Lower lobe of right lung (tissue), 2 donors: ENCODE data around the gene ZNF343. TPM values are rescaled to one million over a fixed set of nuclear protein-coding genes. Genes with fewer than 3 reads are reported as not detected.
A peak's percentile ranks its signal among the peaks of the same experiment; 100 is the strongest.

ENCODE experiments used
- ATAC-seq, 2 donors: fragments of 200-7000 bp; cut with Tn5 transposase; one replicate each; pipeline ENCODE4 v1.9.1; 2020 to 2022; ENCODE audit warnings: mild to moderate bottlenecking in 2 of 2, moderate library complexity in 2 of 2
- DNase-seq: peaks from one replicate; pipeline ENCODE4 v3.0.0-alpha.2; 2020
- H3K27ac ChIP-seq: fragments of 200-600 bp; one replicate; pipeline ENCODE4 v1.8.0; 2022
- H3K27me3 ChIP-seq: fragments of 200-600 bp; one replicate; pipeline ENCODE4 v1.8.0; 2022; ENCODE audit warnings: low read depth
- H3K36me3 ChIP-seq: fragments of 200-600 bp; one replicate; pipeline ENCODE4 v1.8.0; 2022; ENCODE audit warnings: mild to moderate bottlenecking
- H3K4me1 ChIP-seq: fragments of 200-600 bp; one replicate; pipeline ENCODE4 v1.8.0; 2022
- H3K4me3 ChIP-seq: fragments of 200-600 bp; one replicate; pipeline ENCODE4 v1.8.0; 2022; ENCODE audit warnings: mild to moderate bottlenecking
- H3K9me3 ChIP-seq: fragments of 200-600 bp; one replicate; pipeline ENCODE4 v1.8.0; 2022
- intact Hi-C: fragments of 100-400 bp; cut with DNase I; formaldehyde crosslinking; loops from one replicate; pipeline ENCODE4 v1.11.0; 2022
- total RNA-seq: library from RNA; stranded (reverse); fragmentation: NEBNext Ultra II Directional; extraction: Animal tissue kit (Norgen Biotek cat#: 25700); gene quantifications from one replicate; pipeline ENCODE4 v1.2.1, GENCODE V29; 2021
- TF ChIP-seq, protein P1 (sequence below): fragments of 200-600 bp; IDR thresholded peaks from one replicate; pipeline ENCODE4 v1.8.0; 2022; ENCODE audit warnings: antibody characterized with exemption, mild to moderate bottlenecking
- donor health status: DM: no; HTN: yes; CAD: no; lungs with severe emphysema.

Gene ZNF343
- total RNA-seq, 1 donor from 2014 or later = 8.8 TPM

DNA sequence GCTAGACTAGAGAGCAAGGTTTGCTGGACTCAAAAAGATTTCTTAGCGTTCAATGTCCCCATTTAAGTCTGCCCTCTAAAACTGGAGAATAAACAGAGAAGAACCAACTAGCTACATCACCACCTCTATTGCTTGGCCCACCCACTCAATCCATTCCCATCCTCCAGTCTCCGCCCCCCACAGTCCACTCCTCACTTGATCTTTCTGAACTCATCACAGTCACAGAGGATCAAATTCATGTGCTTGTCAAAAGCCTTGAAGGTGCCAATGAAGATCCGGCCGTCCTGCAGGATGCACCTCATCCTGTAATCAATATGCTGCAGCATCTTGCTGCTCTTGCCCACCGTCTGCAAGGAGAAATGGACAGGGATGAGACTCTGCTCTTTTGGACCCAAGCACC is 41.3 kb downstream of the ZNF343 start:
- H3K27ac ChIP-seq = no peak overlapping the region
- H3K36me3 ChIP-seq = peaks cover 60% of the 10 kb centered on the region
- H3K9me3 ChIP-seq = no peaks in the 10 kb centered on the region
- DNase-seq (no peak), ATAC-seq (no peak)
- H3K4me1 ChIP-seq = peaks cover 23% of the 10 kb centered on the region
- TF ChIP-seq, protein P1, sequence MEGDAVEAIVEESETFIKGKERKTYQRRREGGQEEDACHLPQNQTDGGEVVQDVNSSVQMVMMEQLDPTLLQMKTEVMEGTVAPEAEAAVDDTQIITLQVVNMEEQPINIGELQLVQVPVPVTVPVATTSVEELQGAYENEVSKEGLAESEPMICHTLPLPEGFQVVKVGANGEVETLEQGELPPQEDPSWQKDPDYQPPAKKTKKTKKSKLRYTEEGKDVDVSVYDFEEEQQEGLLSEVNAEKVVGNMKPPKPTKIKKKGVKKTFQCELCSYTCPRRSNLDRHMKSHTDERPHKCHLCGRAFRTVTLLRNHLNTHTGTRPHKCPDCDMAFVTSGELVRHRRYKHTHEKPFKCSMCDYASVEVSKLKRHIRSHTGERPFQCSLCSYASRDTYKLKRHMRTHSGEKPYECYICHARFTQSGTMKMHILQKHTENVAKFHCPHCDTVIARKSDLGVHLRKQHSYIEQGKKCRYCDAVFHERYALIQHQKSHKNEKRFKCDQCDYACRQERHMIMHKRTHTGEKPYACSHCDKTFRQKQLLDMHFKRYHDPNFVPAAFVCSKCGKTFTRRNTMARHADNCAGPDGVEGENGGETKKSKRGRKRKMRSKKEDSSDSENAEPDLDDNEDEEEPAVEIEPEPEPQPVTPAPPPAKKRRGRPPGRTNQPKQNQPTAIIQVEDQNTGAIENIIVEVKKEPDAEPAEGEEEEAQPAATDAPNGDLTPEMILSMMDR = no peak
- intact Hi-C loops = no loop called here
- no peak overlapping the region for H3K4me3 ChIP-seq
- H3K27me3 ChIP-seq = no peaks in the 10 kb centered on the region

DNA sequence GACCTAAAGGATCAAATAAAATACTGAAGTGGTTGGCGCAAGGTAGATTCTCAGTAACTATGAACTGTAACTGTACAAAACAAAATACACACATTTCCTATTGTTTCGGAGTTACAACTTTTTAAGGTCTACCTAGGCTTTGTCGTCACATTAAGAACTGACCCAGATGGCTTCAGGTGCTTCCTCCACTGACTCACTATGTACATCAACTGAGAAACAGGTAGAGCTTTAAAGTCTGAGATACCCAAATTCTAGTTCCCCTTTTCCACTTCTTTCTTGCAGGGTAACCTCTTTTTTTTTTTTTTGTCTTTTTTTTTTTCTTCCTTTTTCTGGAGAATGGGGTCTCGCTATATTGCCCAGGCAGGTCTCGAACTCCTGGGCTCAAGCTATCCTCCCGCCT is 43.6 kb downstream of the ZNF343 start:
- no peak overlapping the region for H3K4me3 ChIP-seq
- ATAC-seq (no peak), DNase-seq (no peak)
- H3K36me3 ChIP-seq = peaks cover 83% of the 10 kb centered on the region
- TF ChIP-seq, protein P1 = no peak
- peaks cover 23% of the 10 kb centered on the region for H3K4me1 ChIP-seq
- intact Hi-C loops = no loop called here
- H3K9me3 ChIP-seq = no peaks in the 10 kb centered on the region
- no peaks in the 10 kb centered on the region for H3K27me3 ChIP-seq
- H3K27ac ChIP-seq = no peak overlapping the region

DNA sequence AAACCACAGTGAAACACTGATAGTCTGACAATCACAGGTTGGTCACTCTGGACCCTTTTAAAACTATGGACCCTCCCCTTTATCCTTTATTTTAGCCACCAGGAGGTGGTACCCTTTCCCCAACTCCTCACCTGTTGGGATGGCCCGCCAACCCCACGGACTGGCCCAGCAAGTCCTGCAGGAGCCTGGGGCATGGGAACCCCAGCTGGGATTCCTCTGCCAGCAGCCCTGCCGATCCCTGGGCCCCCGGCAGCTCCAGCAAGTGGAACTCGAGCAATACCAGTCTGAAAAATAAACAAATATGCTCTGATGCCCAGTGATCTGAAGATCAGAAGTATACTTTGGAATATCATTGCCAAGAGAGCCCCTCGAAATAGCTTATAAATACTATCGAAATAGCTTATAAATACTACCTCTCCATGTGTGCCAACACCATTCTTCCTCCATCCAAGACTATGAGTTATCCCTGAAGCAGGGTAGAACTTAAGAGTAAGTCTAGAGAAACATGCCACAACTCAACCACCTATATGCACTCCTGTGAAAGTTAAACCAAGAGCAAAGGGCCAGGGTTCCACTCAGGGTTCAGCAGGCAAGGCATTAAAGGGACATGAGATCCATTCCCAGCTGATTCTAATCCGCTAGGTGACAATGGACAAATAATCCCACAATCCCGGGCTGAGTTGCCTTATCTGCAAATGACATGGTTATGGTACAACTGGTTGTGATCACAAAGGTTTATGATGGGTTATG is 44.9 kb downstream of the ZNF343 start:
- H3K27me3 ChIP-seq = no peaks in the 10 kb centered on the region
- no peak overlapping the region for H3K27ac ChIP-seq
- peaks cover 96% of the 10 kb centered on the region for H3K36me3 ChIP-seq
- ATAC-seq = no peak
- no peak for DNase-seq
- no peaks in the 10 kb centered on the region for H3K9me3 ChIP-seq
- intact Hi-C loops = no loop called here
- H3K4me1 ChIP-seq = peaks cover 13% of the 10 kb centered on the region
- H3K4me3 ChIP-seq = no peak overlapping the region
- TF ChIP-seq, protein P1 = no peak

DNA sequence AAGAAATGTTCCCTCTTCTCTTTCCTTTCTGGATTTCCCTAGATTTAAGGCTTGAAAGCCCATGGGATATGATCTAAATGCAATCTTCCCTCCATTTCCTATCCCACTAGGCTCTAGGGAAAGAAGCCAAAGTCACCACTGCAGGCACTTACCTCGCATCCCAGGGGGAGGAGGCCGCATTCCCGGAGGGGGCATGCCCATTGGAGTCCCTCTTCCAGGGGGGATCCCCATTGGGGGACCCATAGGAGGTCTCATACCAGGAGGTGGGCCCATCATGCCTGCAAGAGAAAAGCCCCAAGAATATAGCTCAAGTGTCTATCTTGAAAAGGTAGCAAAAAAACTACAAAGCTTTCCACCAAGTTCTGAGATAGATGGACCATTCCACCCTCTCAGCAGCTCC is 46.2 kb downstream of the ZNF343 start:
- DNase-seq = no peak
- intact Hi-C loops = no loop called here
- Histone ChIP-seq H3K4me1 (peaks cover 5% of the 10 kb centered on the region), H3K4me3 (no peak overlapping the region), H3K9me3 (no peaks in the 10 kb centered on the region), H3K27me3 (no peaks in the 10 kb centered on the region), H3K36me3 (peaks cover 91% of the 10 kb centered on the region), H3K27ac (no peak overlapping the region)
- TF ChIP-seq, protein P1 = no peak
- ATAC-seq = peak in 1 of 2 donors; percentile 23

DNA sequence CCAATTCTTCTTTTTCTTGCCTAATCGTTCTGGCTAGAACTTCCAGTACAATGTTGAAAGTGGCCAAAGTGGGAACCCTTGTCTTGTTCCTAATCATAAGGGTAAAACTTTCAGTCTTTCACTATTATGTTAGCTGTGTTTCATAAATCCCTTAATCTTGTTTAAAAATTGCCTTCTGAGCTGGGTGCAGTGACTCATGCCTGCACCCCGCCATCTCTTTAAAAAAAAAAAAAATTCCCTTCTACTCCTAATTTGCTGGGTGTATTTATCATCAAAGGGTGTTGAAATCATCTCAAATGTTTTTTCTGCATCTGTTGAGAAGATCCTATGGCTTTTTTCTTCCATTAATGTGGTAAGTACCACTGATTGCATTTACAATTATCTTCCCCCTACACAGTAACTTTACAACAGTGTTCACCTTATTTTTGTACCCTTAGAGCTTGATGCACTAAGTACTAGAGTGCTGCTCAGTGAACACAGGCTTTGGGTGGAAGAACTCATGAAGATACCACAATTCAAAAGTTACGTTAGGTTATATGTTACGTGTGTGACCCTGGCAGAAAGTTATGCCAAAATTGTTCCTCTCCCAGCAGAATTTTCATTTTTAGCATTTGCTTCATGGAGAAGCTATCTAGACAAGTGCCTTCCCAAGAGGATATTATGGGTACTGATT is 47.8 kb downstream of the ZNF343 start:
- no peaks in the 10 kb centered on the region for H3K4me1 ChIP-seq
- no peaks in the 10 kb centered on the region for H3K27me3 ChIP-seq
- H3K4me3 ChIP-seq = no peak overlapping the region
- TF ChIP-seq, protein P1 = no peak
- H3K9me3 ChIP-seq = no peaks in the 10 kb centered on the region
- DNase-seq (no peak), ATAC-seq (no peak)
- no peak overlapping the region for H3K27ac ChIP-seq
- peaks cover 75% of the 10 kb centered on the region for H3K36me3 ChIP-seq
- intact Hi-C loops = no loop called here
